Ovary (tissue), 9 donors: ENCODE measurements around the gene ULBP2. TPM values are rescaled to one million over a fixed set of nuclear protein-coding genes. Genes with fewer than 3 reads are reported as not detected.
"Not testable (repeated sequence)": the region's sequence is repeated elsewhere in the genome, so short reads cannot be mapped to it uniquely, and the experiment has no call there.

Source experiments
- DNase-seq, 5 donors: peaks; one replicate each; pipeline ENCODE4 v3.0.0-alpha.2; 2019 to 2020
- H3K27ac ChIP-seq, 2 donors: fragments of 200-600 bp; one replicate each; pipeline versions ENCODE4 v1.5.1 to v1.8.0; 2019 to 2022
- H3K27me3 ChIP-seq: fragments of 200-600 bp; one replicate; pipeline ENCODE4 v1.8.0; 2022
- H3K36me3 ChIP-seq: fragments of 200-600 bp; sonication (generic); one replicate; pipeline ENCODE4 v1.5.1; 2019
- H3K4me1 ChIP-seq: one replicate; pipeline ENCODE4 v1.8.1; 2013; ENCODE audit warnings: mild to moderate bottlenecking, moderate library complexity; ENCODE audit not compliant: insufficient read depth
- H3K4me3 ChIP-seq: fragments of 200-600 bp; sonication (generic); one replicate; pipeline ENCODE4 v1.5.1; 2017
- H3K9me3 ChIP-seq, 2 donors: fragments of 200-600 bp in 1 of 2; sonication (generic) in 1 of 2; one replicate each; pipeline versions ENCODE4 v1.5.1 to v1.8.1; 2013 to 2019; ENCODE audit warnings: mild to moderate bottlenecking in 1 of 2, moderate library complexity in 1 of 2
- CTCF ChIP-seq, 3 donors: fragments of 450-650 bp in 2 of 3; fragments of 200-600 bp in 1 of 3; IDR thresholded peaks; one replicate each; pipeline versions ENCODE4 v1.5.1 to v1.8.0; 2016 to 2022; ENCODE audit warnings: antibody characterized with exemption in 3 of 3, mild to moderate bottlenecking in 1 of 3
- EP300 ChIP-seq: sonication (generic); formaldehyde crosslinking; IDR thresholded peaks from one replicate; pipeline ENCODE4 v1.6.1; 2017; ENCODE audit warnings: antibody characterized with exemption
- POLR2A ChIP-seq: fragments of 450-650 bp; IDR thresholded peaks from one replicate; pipeline ENCODE4 v1.6.1; 2017; ENCODE audit warnings: antibody characterized with exemption, mild to moderate bottlenecking, moderate library complexity
- WGBS, 3 donors: extraction: QIAGEN DNeasy Blood & Tissue Kit in 1 of 3; methylation state at CpG; one replicate each; pipeline versions ENCODE4 v1.1.5 to v1.1.7; 2013 to 2017; 5-methylcytosine and 5-hydroxymethylcytosine counted together
- intact Hi-C, 4 donors: fragments of 100-400 bp; cut with DNase I; formaldehyde crosslinking; loops; one replicate each; pipeline versions ENCODE4 v1.11.0 to v1.15.1; 2022 to 2023
- polyA plus RNA-seq, 2 donors: library from polyadenylated mRNA; stranded (reverse); fragments of 200-250 nt in 1 of 2; fragments of 350-450 nt in 1 of 2; fragmentation: Illumina TruSeq in 1 of 2; extraction: RNeasy Lipid Tissue Mini Kit (QIAGEN cat#74804) in 1 of 2; gene quantifications; one replicate each; pipeline ENCODE4 v1.2.3, GENCODE V29; 2013 to 2014
- total RNA-seq, 7 donors: library from RNA; depleted of rRNA in 2 of 7; stranded (reverse); fragments of >200 nt in 2 of 7; fragmentation: NEBNext Ultra II Directional in 3 of 7; extraction: Animal tissue kit (Norgen Biotek cat#: 25700) in 3 of 7; gene quantifications; one replicate each; pipeline versions ENCODE4 v1.1.0 to v1.2.4, GENCODE V29; 2016 to 2023
- donor health status: DM: no; HTN: no; CAD: no; lungs with moderate emphysema.
- donor health status: DM: no; HTN: no; CAD: no.
- donor health status: Bipolar disorder and iron deficiency.
- donor health status: DM: yes; HTN: yes; CAD: no.
- donor health status: DM: no; HTN: no; CAD: no.
- donor health status: DM: yes; HTN: yes; CAD: no.

ULBP2 gene
- total and polyA plus RNA-seq, 9 donors: 0.08 to 3.6 (median 0.23) TPM; not detected in 6

- no peaks in the 10 kb centered on the region for H3K4me1 ChIP-seq
- no peak for DNase-seq
- H3K4me3 ChIP-seq: no peak overlapping the region
- WGBS, 3 donors: 49 to 65% (median 49%) methylated on average over 4 of the region's 4 CpGs
- no peaks in the 10 kb centered on the region for H3K36me3 ChIP-seq
- no peaks in the 10 kb centered on the region for H3K9me3 ChIP-seq
- TF ChIP-seq EP300 (no peak), POLR2A (no peak), CTCF (IDR thresholded peaks at IDR 0.05) (no peak)
- intact Hi-C loops: loop anchor here in 1 of 4 donors (5.0 kb wide), 1 partner anchor 82 kb away; no protein-coding TSS in a partner anchor
- H3K27ac ChIP-seq: no peak overlapping the region
- H3K27me3 ChIP-seq: no peaks in the 10 kb centered on the region
Measured at GRCh38 chr6:149935246-149935645, 6.6 kb upstream of the ULBP2 start.

- Histone ChIP-seq H3K36me3 (no peaks in the 10 kb centered on the region), H3K4me1 (no peaks in the 10 kb centered on the region), H3K4me3 (no peak overlapping the region), H3K27me3 (peaks cover 3% of the 10 kb centered on the region), H3K27ac (no peak overlapping the region), H3K9me3 (no peaks in the 10 kb centered on the region)
- DNase-seq: no peak
- no peak for TF ChIP-seq CTCF (IDR thresholded peaks at IDR 0.05)
- intact Hi-C loops: loop anchor here in 1 of 4 donors (5.0 kb wide), 1 partner anchor 82 kb away; no protein-coding TSS in a partner anchor
- 42 to 64% (median 49%) methylated on average over 2 of the region's 2 CpGs for WGBS, 3 donors
Measured at GRCh38 chr6:149935668-149936067, 6.1 kb upstream of the ULBP2 start.

- peaks cover 1% of the 10 kb centered on the region for H3K4me1 ChIP-seq
- TF ChIP-seq POLR2A: no peak
- no peak for TF ChIP-seq CTCF (IDR thresholded peaks at IDR 0.05)
- no peak for TF ChIP-seq EP300
- H3K27ac ChIP-seq: no peak overlapping the region
- DNase-seq: no peak
- peaks cover 3% of the 10 kb centered on the region for H3K27me3 ChIP-seq
- H3K9me3 ChIP-seq: no peaks in the 10 kb centered on the region
- intact Hi-C loops: loop anchor here in 1 of 4 donors (5.0 kb wide), 1 partner anchor 81 kb away; no protein-coding TSS in a partner anchor
- H3K36me3 ChIP-seq: no peaks in the 10 kb centered on the region
- H3K4me3 ChIP-seq: no peak overlapping the region
- WGBS, 3 donors: 32 to 36% (median 33%) methylated on average over 2 of the region's 2 CpGs
Measured at GRCh38 chr6:149936743-149937142, 5.1 kb upstream of the ULBP2 start.

GRCh38 chr6:149938013-149938570, 3.7 kb upstream of the ULBP2 start:
- H3K4me1 ChIP-seq, H3K9me3 ChIP-seq, H3K27ac ChIP-seq, DNase-seq, H3K36me3 ChIP-seq, H3K27me3 ChIP-seq, H3K4me3 ChIP-seq: not testable (repeated sequence)
- 3 to 5% (median 3%) methylated on average over 15 to 17 of the region's 20 CpGs for WGBS, 3 donors
- intact Hi-C loops: loop anchor here in 2 of 4 donors (2.0 to 5.0 kb wide), 2 partner anchors 79 kb away; no protein-coding TSS in a partner anchor

- no peaks in the 10 kb centered on the region for H3K9me3 ChIP-seq
- H3K27me3 ChIP-seq: peaks cover 3% of the 10 kb centered on the region
- no peaks in the 10 kb centered on the region for H3K36me3 ChIP-seq
- H3K4me1 ChIP-seq: peaks cover 1% of the 10 kb centered on the region
- intact Hi-C loops: loop anchor here in 2 of 4 donors (2.0 to 5.0 kb wide), 2 partner anchors 78 to 79 kb away; no protein-coding TSS in a partner anchor
- 2 to 3% (median 2%) methylated on average over 43 to 58 of the region's 58 CpGs for WGBS, 3 donors
- peak overlapping the region; percentile 20 for H3K4me3 ChIP-seq
- TF ChIP-seq EP300 (no peak), POLR2A (no peak)
- DNase-seq: peak in 1 of 5 donors; percentile 13
- no peak overlapping the region for H3K27ac ChIP-seq
Measured at GRCh38 chr6:149938571-149939355, 3.1 kb upstream of the ULBP2 start.
